Right lobe of liver (tissue), 6 donors: ENCODE measurements around the gene ZMIZ2. TPM values are rescaled to one million over a fixed set of nuclear protein-coding genes. Genes with fewer than 3 reads are reported as not detected.
A peak's percentile ranks its signal among the peaks of the same experiment; 100 is the strongest.

Experiments
- ATAC-seq, 4 donors: fragments of 200-7000 bp; cut with Tn5 transposase; one replicate each; pipeline ENCODE4 v1.9.1; 2020; ENCODE audit warnings: mild to moderate bottlenecking in 4 of 4, moderate library complexity in 4 of 4
- DNase-seq, 3 donors: peaks; one replicate each; pipeline ENCODE4 v3.0.0-alpha.2; 2020
- H3K27ac ChIP-seq, 3 donors: fragments of 200-600 bp; one replicate each; pipeline ENCODE4 v1.8.0; 2022
- H3K27me3 ChIP-seq, 2 donors: fragments of 200-600 bp; one replicate each; pipeline ENCODE4 v1.8.0; 2022
- H3K36me3 ChIP-seq, 4 donors: fragments of 200-600 bp; sonication (generic) in 1 of 4; one replicate each; pipeline versions ENCODE4 v1.5.1 to v1.8.0; 2017 to 2022; ENCODE audit warnings: control low read depth in 1 of 4
- H3K4me1 ChIP-seq, 4 donors: fragments of 200-600 bp; sonication (generic) in 1 of 4; one replicate each; pipeline versions ENCODE4 v1.5.1 to v1.8.0; 2017 to 2022; ENCODE audit warnings: control low read depth in 1 of 4
- H3K4me3 ChIP-seq, 3 donors: fragments of 200-600 bp; one replicate each; pipeline ENCODE4 v1.8.0; 2022
- H3K9me3 ChIP-seq, 4 donors: fragments of 200-600 bp; sonication (generic) in 1 of 4; one replicate each; pipeline versions ENCODE4 v1.5.1 to v1.8.0; 2017 to 2022; ENCODE audit warnings: control low read depth in 1 of 4
- POLR2A ChIP-seq: fragments of 450-650 bp; IDR thresholded peaks from one replicate; pipeline ENCODE4 v1.6.1; 2017; ENCODE audit warnings: antibody characterized with exemption, mild to moderate bottlenecking
- WGBS: methylation state at CpG from one replicate; pipeline ENCODE4 v1.1.6; 2018; ENCODE audit warnings: low coverage, low lambda C conversion rate; ENCODE audit not compliant: insufficient coverage; ENCODE audit errors: missing lambda C conversion rate; 5-methylcytosine and 5-hydroxymethylcytosine counted together
- intact Hi-C, 2 donors: fragments of 100-400 bp; cut with DNase I; formaldehyde crosslinking; loops; one replicate each; pipeline versions ENCODE4 v1.11.2 to v1.14.1; 2022
- total RNA-seq, 6 experiments: library from RNA; depleted of rRNA in 2 of 6; stranded (reverse); fragments of >200 nt in 2 of 6; fragmentation: NEBNext Ultra II Directional in 3 of 6; extraction: Animal tissue kit (Norgen Biotek cat#: 25700) in 3 of 6; gene quantifications; one replicate each; pipeline versions ENCODE4 v1.1.0 to v1.2.4, GENCODE V29; 2016 to 2023
- TF ChIP-seq, protein P1 (sequence below), 4 donors: fragments of 200-600 bp in 3 of 4; fragments of 450-650 bp in 1 of 4; IDR thresholded peaks; one replicate each; pipeline versions ENCODE4 v1.5.1 to v1.8.0; 2016 to 2022; ENCODE audit warnings: antibody characterized with exemption in 4 of 4, mild to moderate bottlenecking in 2 of 4
- donor health status: DM: no; HTN: yes; CAD: no.
- donor health status: DM: no; HTN: no; CAD: no.
- donor health status: DM: no; HTN: no; CAD: no.
- donor health status: DM: no; HTN: yes; CAD: no.
- donor health status: DM: no; HTN: yes; CAD: no.

The ZMIZ2 gene
- total RNA-seq, 6 experiments from 2014 or later, result 8.6 to 36.3 (median 28.6) TPM

GRCh38 chr7:44808914-44809393 lies 60.3 kb downstream of the ZMIZ2 start:
- no peaks in the 10 kb centered on the region for H3K9me3 ChIP-seq
- H3K27me3 ChIP-seq, result no peaks in the 10 kb centered on the region
- H3K36me3 ChIP-seq, result peaks cover 0 to 4% (median under 1%) of the 10 kb centered on the region in 4 donors
- WGBS, result 51% methylated on average over 4 of the region's 4 CpGs
- peak; percentile 72 to 89 (median 88) for ATAC-seq
- no peak overlapping the region for H3K27ac ChIP-seq
- intact Hi-C loops, result no loop called here
- TF ChIP-seq, protein P1, sequence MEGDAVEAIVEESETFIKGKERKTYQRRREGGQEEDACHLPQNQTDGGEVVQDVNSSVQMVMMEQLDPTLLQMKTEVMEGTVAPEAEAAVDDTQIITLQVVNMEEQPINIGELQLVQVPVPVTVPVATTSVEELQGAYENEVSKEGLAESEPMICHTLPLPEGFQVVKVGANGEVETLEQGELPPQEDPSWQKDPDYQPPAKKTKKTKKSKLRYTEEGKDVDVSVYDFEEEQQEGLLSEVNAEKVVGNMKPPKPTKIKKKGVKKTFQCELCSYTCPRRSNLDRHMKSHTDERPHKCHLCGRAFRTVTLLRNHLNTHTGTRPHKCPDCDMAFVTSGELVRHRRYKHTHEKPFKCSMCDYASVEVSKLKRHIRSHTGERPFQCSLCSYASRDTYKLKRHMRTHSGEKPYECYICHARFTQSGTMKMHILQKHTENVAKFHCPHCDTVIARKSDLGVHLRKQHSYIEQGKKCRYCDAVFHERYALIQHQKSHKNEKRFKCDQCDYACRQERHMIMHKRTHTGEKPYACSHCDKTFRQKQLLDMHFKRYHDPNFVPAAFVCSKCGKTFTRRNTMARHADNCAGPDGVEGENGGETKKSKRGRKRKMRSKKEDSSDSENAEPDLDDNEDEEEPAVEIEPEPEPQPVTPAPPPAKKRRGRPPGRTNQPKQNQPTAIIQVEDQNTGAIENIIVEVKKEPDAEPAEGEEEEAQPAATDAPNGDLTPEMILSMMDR (IDR thresholded peaks at IDR 0.05), result no peak
- TF ChIP-seq POLR2A, result no peak
- peak in 2 of 3 donors; percentile 33 to 55 for DNase-seq
- peaks cover 0 to 26% (median 3%) of the 10 kb centered on the region in 4 donors for H3K4me1 ChIP-seq
- no peak overlapping the region for H3K4me3 ChIP-seq

DNA sequence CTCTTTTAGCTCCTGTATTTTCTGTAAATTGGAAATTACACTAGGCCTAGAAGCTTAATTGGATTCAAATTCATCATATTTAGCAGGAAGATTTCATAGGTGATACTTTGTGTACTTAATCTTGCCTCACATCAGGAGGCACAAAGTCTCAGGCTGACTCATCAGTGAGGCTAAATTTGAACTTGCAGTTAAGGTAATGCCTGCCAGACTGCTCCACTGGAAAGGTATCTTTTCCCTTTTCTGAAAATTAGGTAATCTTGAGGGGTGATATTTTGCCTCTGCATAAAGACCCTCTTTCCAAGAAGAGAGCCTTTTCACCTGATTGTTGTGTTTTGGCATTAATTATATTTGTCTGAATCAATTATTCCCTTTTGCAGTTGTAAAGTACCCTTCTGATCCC lies 62.4 kb downstream of the ZMIZ2 start:
- ATAC-seq, result peak; percentile 79 to 90 (median 87)
- Histone ChIP-seq H3K36me3 (no peaks in the 10 kb centered on the region), H3K4me3 (no peak overlapping the region), H3K27ac (no peak overlapping the region), H3K4me1 (peaks cover 0 to 12% (median 0%) of the 10 kb centered on the region in 4 donors), H3K27me3 (no peaks in the 10 kb centered on the region), H3K9me3 (no peaks in the 10 kb centered on the region)
- intact Hi-C loops, result no loop called here
- TF ChIP-seq POLR2A, result no peak
- TF ChIP-seq, protein P1 (IDR thresholded peaks at IDR 0.05), result no peak
- DNase-seq, result no peak

- no peaks in the 10 kb centered on the region for H3K9me3 ChIP-seq
- 66% methylated on average over 2 of the region's 6 CpGs for WGBS
- H3K36me3 ChIP-seq, result no peaks in the 10 kb centered on the region
- peaks cover 0 to 12% (median 0%) of the 10 kb centered on the region in 4 donors for H3K4me1 ChIP-seq
- intact Hi-C loops, result no loop called here
- ATAC-seq (no peak), DNase-seq (no peak)
- H3K4me3 ChIP-seq, result no peak overlapping the region
- H3K27me3 ChIP-seq, result no peaks in the 10 kb centered on the region
- TF ChIP-seq, protein P1 (IDR thresholded peaks at IDR 0.05), result no peak
- TF ChIP-seq POLR2A, result no peak
- H3K27ac ChIP-seq, result no peak overlapping the region
Observed at GRCh38 chr7:44811571-44811970, 62.9 kb downstream of the ZMIZ2 start.

GRCh38 chr7:44814919-44815318 lies 66.3 kb downstream of the ZMIZ2 start:
- ATAC-seq (no peak), DNase-seq (no peak)
- H3K36me3 ChIP-seq, result no peaks in the 10 kb centered on the region
- whole genome bisulfite sequencing, result 78% methylated on average over 2 of the region's 2 CpGs
- intact Hi-C loops, result no loop called here
- peaks cover 0 to 8% (median 0%) of the 10 kb centered on the region in 4 donors for H3K4me1 ChIP-seq
- H3K9me3 ChIP-seq, result no peaks in the 10 kb centered on the region
- no peaks in the 10 kb centered on the region for H3K27me3 ChIP-seq
- H3K4me3 ChIP-seq, result no peak overlapping the region
- no peak overlapping the region for H3K27ac ChIP-seq
- TF ChIP-seq, protein P1 (IDR thresholded peaks at IDR 0.05), result no peak
- TF ChIP-seq POLR2A, result no peak

DNA sequence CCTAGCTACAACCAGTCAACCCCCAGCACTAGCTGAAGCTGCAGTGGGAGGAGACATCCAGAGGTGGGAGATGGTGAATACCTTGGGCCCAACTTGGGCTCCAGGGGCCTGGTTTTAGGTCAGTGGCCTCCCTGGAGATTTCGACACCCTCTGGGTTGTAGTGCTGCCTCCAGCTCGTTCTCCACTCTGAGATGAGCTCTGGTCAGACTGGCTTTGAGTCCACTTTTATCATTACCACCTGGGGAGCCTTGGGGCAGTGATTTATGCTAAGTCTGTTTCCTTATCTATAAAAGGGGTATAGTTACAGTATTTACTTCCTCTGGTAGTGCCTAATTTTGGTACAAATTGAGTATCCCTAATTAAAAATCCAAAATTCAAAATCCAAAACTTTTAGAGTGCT lies 70.6 kb downstream of the ZMIZ2 start:
- no peak for DNase-seq

More for the DNA sequence above, 70.6 kb downstream of the ZMIZ2 start:
- no peak for ATAC-seq
- Histone ChIP-seq H3K9me3 (no peaks in the 10 kb centered on the region), H3K4me3 (no peak overlapping the region), H3K27me3 (no peaks in the 10 kb centered on the region), H3K36me3 (no peaks in the 10 kb centered on the region), H3K4me1 (no peaks in the 10 kb centered on the region), H3K27ac (no peak overlapping the region)
- TF ChIP-seq POLR2A, result no peak
- TF ChIP-seq, protein P1 (IDR thresholded peaks at IDR 0.05), result no peak
- intact Hi-C loops, result no loop called here
- WGBS, result 40% methylated on average over 1 of the region's 2 CpGs
